Activated T-cell treated with anti-CD3 and anti-CD28 coated beads for 48 hours (primary cell): ENCODE data around the gene PIBF1.

Source experiments
- DNase-seq: peaks from one replicate; pipeline ENCODE4 v3.0.0-alpha.2; 2020; ENCODE audit warnings: low read depth

Gene PIBF1

GRCh38 chr13:73060251-73061160 is 278.6 kb downstream of the PIBF1 start:
- no peak for DNase-seq

GRCh38 chr13:73061473-73061872 is 279.5 kb downstream of the PIBF1 start:
- DNase-seq = no peak

GRCh38 chr13:73061876-73062275 is 279.9 kb downstream of the PIBF1 start:
- no peak for DNase-seq

- no peak for DNase-seq
Observed at GRCh38 chr13:73062468-73062867, 280.5 kb downstream of the PIBF1 start.

GRCh38 chr13:73063166-73063565 is 281.2 kb downstream of the PIBF1 start:
- no peak for DNase-seq

GRCh38 chr13:73065036-73065435 is 283.1 kb downstream of the PIBF1 start:
- DNase-seq = no peak

GRCh38 chr13:73065665-73066340 is 283.9 kb downstream of the PIBF1 start:
- DNase-seq = no peak
